ENCODE results near the gene CD99.
"Not testable (repeated sequence)": the region's sequence is repeated elsewhere in the genome, so short reads cannot be mapped to it uniquely, and the experiment has no call there.

The CD99 gene

DNA sequence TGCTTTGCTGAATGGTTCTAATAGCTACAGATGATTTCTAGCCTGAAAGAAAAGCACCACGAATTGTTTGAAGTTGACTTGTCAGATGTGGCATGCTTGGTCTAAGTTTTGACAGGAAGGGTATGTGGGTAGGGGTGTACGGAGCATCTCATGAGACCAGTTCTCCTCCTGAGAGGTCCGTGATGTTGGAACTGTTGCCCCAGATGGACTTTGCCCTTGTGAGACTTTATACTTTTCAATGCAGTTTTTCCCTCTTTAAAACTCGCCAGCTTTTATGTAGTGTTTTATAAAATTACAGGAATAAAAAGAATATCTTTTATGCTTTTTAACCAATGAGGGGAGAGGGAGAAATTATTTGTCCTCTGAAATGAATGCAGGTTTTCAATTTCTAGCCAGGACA lies 44.2 kb downstream of the CD99 start:
- Histone ChIP-seq H3K27me3 (ENCODE audit: low read depth, low read length) (no peaks in the 10 kb centered on the region), H3K4me1 (ENCODE audit: control insufficient read depth in 1 of 2, insufficient read depth in 2 of 2, low read length in 2 of 2) (no peaks in the 10 kb centered on the region), H3K4me3 (ENCODE audit: low read depth in 1 of 2, low read length in 2 of 2) (no peak overlapping the region), H3K27ac (ENCODE audit: low read length) (no peak overlapping the region), H3K36me3 (ENCODE audit: control insufficient read depth in 1 of 2, insufficient read depth in 2 of 2, low read length in 2 of 2) (peaks cover 30 to 47% of the 10 kb centered on the region in 2 donors), H3K9me3 (ENCODE audit: control insufficient read depth in 1 of 2, low read length in 2 of 2) (no peaks in the 10 kb centered on the region)

DNA sequence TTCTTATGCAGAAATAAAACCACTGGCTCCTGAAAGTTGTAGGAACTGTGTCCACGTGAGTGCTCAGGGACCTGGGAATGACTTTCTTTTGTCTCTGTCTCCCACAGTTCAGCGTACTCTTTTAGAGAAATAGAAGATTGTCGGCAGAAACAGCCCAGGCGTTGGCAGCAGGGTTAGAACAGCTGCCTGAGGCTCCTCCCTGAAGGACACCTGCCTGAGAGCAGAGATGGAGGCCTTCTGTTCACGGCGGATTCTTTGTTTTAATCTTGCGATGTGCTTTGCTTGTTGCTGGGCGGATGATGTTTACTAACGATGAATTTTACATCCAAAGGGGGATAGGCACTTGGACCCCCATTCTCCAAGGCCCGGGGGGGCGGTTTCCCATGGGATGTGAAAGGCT lies 49.6 kb downstream of the CD99 start:
- Histone ChIP-seq H3K4me3 (ENCODE audit: low read depth in 1 of 2, low read length in 2 of 2) (no peak overlapping the region), H3K27ac (ENCODE audit: low read length) (no peak overlapping the region), H3K27me3 (ENCODE audit: low read depth, low read length) (no peaks in the 10 kb centered on the region), H3K4me1 (ENCODE audit: control insufficient read depth in 1 of 2, insufficient read depth in 2 of 2, low read length in 2 of 2) (no peaks in the 10 kb centered on the region), H3K36me3 (ENCODE audit: control insufficient read depth in 1 of 2, insufficient read depth in 2 of 2, low read length in 2 of 2) (peaks cover 17 to 41% of the 10 kb centered on the region in 2 donors), H3K9me3 (ENCODE audit: control insufficient read depth in 1 of 2, low read length in 2 of 2) (no peaks in the 10 kb centered on the region)

DNA sequence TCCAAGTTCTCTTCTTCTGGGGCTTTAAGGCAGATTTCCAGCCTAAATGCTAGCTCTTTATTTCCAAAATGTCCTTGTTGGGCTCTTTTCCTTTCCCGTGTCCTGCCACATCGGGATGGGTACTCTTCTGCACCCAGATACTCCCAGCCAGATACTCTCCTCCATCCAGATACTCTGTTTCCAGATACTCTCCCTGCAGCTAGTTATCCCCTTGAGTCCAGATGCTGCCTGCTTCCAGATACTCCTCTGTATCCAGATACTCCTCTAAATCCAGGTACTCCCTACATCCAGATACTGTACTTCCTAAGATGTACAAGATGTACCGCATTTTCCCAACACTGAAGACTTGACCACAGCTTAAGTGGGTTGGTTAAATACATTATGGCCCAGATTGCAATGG lies 50.3 kb downstream of the CD99 start:
- no peaks in the 10 kb centered on the region for H3K9me3 ChIP-seq (ENCODE audit: control insufficient read depth in 1 of 2, low read length in 2 of 2)
- no peak overlapping the region for H3K27ac ChIP-seq (ENCODE audit: low read length)
- H3K27me3 ChIP-seq (ENCODE audit: low read depth, low read length): no peaks in the 10 kb centered on the region
- no peaks in the 10 kb centered on the region for H3K4me1 ChIP-seq (ENCODE audit: control insufficient read depth in 1 of 2, insufficient read depth in 2 of 2, low read length in 2 of 2)
- H3K4me3 ChIP-seq (ENCODE audit: low read depth in 1 of 2, low read length in 2 of 2): no peak overlapping the region
- peaks cover 17 to 40% of the 10 kb centered on the region in 2 donors for H3K36me3 ChIP-seq (ENCODE audit: control insufficient read depth in 1 of 2, insufficient read depth in 2 of 2, low read length in 2 of 2)

DNA sequence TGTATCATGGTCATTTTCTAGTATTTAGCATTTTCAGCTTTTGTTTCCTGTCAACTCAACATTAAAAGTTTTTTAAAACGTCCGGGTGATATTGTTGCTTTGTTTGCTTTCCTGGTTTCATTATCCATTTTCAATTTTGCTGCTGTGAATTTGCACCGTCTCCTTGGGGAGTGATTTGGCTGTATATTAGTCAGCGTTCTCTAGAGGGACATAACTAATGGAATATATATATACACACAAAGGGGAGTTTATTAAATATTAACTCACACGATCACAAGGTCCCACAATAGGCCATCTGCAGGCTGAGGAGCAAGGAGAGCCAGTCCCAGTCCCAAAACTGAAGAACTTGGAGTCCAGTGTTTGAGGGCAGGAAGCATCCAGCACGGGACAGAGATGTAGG lies 55.2 kb downstream of the CD99 start:
- H3K9me3 ChIP-seq (ENCODE audit: control insufficient read depth in 1 of 2, low read length in 2 of 2); H3K27me3 ChIP-seq (ENCODE audit: low read depth, low read length); H3K4me1 ChIP-seq (ENCODE audit: control insufficient read depth in 1 of 2, insufficient read depth in 2 of 2, low read length in 2 of 2); H3K27ac ChIP-seq (ENCODE audit: low read length): not testable (repeated sequence)
- Histone ChIP-seq H3K4me3 (ENCODE audit: low read depth in 1 of 2, low read length in 2 of 2) (peak overlapping the region in 1 of 2 donors; percentile 12), H3K36me3 (ENCODE audit: control insufficient read depth in 1 of 2, insufficient read depth in 2 of 2, low read length in 2 of 2) (peaks cover 9 to 14% of the 10 kb centered on the region in 2 donors)

DNA sequence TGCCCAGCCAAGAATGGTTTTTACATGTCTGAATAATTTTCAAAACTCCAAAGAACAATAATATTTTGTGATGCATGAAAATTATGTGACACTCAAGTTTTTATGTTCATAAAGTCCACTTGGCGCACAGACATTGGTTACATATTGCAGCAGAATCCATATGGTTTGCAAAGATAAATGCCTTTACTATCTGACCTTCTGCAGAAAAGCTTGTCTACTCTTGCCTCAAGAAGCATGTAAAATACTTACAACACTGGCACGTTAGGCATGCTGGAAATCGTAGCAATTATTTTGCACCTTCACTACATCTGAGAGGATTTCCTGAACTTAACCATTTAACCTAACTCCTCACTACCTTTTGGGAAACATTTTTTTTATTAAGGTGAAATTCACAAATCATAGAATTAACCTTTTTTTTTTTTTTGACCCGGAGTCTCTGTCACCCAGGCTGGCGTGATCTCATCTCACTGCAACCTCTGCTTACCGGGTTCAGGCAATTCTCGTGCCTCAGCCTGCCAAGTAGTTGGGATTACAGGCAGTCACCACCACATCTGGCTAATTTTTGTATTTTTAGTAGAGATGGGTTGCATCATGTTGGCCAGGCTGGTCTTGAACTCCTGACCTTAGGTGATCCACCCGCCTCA lies 57.2 kb downstream of the CD99 start:
- no peak overlapping the region for H3K4me3 ChIP-seq (ENCODE audit: low read depth in 1 of 2, low read length in 2 of 2)

DNA sequence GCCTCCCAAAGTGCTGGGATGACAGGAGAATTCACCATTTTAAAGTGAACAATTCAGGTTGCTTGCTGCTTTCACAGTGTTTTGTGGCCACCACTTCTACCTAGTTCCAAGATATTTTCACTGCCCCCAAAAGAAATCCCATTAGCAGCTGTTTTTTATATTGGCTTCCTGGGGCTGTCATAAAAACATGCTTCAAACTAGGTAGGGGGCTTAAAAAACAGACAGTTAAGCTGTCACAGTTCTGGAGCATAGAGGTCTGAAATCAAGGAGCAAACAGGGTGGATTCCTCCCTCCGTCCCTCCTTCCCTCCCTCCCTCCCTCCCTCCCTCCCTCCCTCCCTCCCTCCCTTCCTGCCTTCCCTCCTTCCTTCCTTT lies 57.7 kb downstream of the CD99 start:
- Histone ChIP-seq H3K4me3 (ENCODE audit: low read depth in 1 of 2, low read length in 2 of 2) (no peak overlapping the region), H3K36me3 (ENCODE audit: control insufficient read depth in 1 of 2, insufficient read depth in 2 of 2, low read length in 2 of 2) (no peaks in the 10 kb centered on the region), H3K27ac (ENCODE audit: low read length) (no peak overlapping the region), H3K27me3 (ENCODE audit: low read depth, low read length) (no peaks in the 10 kb centered on the region), H3K4me1 (ENCODE audit: control insufficient read depth in 1 of 2, insufficient read depth in 2 of 2, low read length in 2 of 2) (no peaks in the 10 kb centered on the region), H3K9me3 (ENCODE audit: control insufficient read depth in 1 of 2, low read length in 2 of 2) (no peaks in the 10 kb centered on the region)

More for the DNA sequence above, 57.2 kb downstream of the CD99 start:
- peaks cover 0 to 2% of the 10 kb centered on the region in 2 donors for H3K36me3 ChIP-seq (ENCODE audit: control insufficient read depth in 1 of 2, insufficient read depth in 2 of 2, low read length in 2 of 2)
- no peaks in the 10 kb centered on the region for H3K9me3 ChIP-seq (ENCODE audit: control insufficient read depth in 1 of 2, low read length in 2 of 2)
- H3K27me3 ChIP-seq (ENCODE audit: low read depth, low read length): no peaks in the 10 kb centered on the region
- H3K4me1 ChIP-seq (ENCODE audit: control insufficient read depth in 1 of 2, insufficient read depth in 2 of 2, low read length in 2 of 2): no peaks in the 10 kb centered on the region
- no peak overlapping the region for H3K27ac ChIP-seq (ENCODE audit: low read length)

DNA sequence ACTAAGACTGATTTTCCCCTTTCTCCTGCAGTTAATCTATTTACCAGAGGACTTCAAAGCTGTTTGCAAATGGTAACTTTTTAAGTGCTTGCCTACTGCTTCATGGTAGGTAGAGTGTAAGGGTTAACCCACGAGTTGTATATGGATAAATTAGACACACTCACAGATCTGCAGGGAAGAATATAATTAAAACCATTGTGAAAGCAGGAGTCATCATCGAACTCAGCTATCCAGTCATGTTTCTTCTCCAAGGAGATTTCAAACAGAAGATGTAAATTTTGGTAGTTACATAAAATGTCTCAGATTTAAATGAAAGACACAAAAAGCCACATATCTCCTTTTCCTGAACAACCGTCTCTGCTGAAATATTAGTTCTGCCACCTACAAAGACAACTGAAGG lies 60.2 kb downstream of the CD99 start:
- no peak overlapping the region for H3K4me3 ChIP-seq (ENCODE audit: low read depth in 1 of 2, low read length in 2 of 2)
- H3K4me1 ChIP-seq (ENCODE audit: control insufficient read depth in 1 of 2, insufficient read depth in 2 of 2, low read length in 2 of 2): no peaks in the 10 kb centered on the region
- H3K9me3 ChIP-seq (ENCODE audit: control insufficient read depth in 1 of 2, low read length in 2 of 2): no peaks in the 10 kb centered on the region
- no peaks in the 10 kb centered on the region for H3K27me3 ChIP-seq (ENCODE audit: low read depth, low read length)
- no peak overlapping the region for H3K27ac ChIP-seq (ENCODE audit: low read length)
- no peaks in the 10 kb centered on the region for H3K36me3 ChIP-seq (ENCODE audit: control insufficient read depth in 1 of 2, insufficient read depth in 2 of 2, low read length in 2 of 2)

DNA sequence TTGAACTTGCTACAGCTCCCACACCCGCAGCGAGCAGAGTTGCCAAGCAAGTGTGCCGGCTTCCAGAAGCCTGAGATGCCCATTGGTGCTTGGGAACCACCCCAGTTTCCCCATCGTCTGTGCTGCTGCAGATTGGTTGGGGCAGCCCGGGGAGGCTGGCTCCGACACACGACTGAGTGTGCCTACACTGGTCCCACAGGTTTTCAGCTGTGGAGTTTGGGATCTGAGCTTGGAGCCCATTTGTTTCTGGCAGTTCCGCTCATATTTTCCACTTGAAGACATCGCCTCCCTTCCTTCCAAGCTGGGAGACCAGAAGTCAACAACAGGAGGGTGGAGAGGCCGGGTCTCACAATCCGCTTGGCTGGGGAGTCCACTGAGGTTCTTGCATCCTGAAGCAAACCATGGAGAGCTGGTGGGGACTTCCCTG lies 60.8 kb downstream of the CD99 start, which contains the start of gene XG:
Gene XG (plus strand): TSS at position 167 of the 427 bp plus-strand sequence. CDS start 235 bp downstream, at position 402.
- H3K4me1 ChIP-seq (ENCODE audit: control insufficient read depth in 1 of 2, insufficient read depth in 2 of 2, low read length in 2 of 2); H3K9me3 ChIP-seq (ENCODE audit: control insufficient read depth in 1 of 2, low read length in 2 of 2); H3K27me3 ChIP-seq (ENCODE audit: low read depth, low read length); H3K4me3 ChIP-seq (ENCODE audit: low read depth in 1 of 2, low read length in 2 of 2); H3K36me3 ChIP-seq (ENCODE audit: control insufficient read depth in 1 of 2, insufficient read depth in 2 of 2, low read length in 2 of 2); H3K27ac ChIP-seq (ENCODE audit: low read length): not testable (repeated sequence)

DNA sequence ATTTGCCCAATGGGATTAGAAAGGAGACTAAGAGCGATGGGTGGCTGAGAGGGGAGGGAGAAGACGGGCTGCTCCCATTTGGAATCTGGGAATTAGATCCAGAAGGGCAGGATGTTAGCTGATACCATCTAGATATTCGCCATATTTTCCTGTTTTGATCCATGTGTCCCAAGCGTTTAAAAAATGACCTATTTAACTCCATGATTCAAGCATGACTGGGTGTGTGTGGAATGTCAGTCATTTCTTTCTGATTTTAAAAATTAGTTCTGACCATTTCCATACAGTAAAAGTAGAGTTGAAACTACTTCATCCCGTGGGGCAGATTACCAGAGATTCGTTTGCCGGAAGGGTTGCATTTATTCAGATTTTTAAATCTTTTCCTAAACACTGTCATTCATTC lies 61.3 kb downstream of the CD99 start:
- H3K4me1 ChIP-seq (ENCODE audit: control insufficient read depth in 1 of 2, insufficient read depth in 2 of 2, low read length in 2 of 2); H3K27me3 ChIP-seq (ENCODE audit: low read depth, low read length); H3K36me3 ChIP-seq (ENCODE audit: control insufficient read depth in 1 of 2, insufficient read depth in 2 of 2, low read length in 2 of 2); H3K4me3 ChIP-seq (ENCODE audit: low read depth in 1 of 2, low read length in 2 of 2); H3K27ac ChIP-seq (ENCODE audit: low read length); H3K9me3 ChIP-seq (ENCODE audit: control insufficient read depth in 1 of 2, low read length in 2 of 2): not testable (repeated sequence)

DNA sequence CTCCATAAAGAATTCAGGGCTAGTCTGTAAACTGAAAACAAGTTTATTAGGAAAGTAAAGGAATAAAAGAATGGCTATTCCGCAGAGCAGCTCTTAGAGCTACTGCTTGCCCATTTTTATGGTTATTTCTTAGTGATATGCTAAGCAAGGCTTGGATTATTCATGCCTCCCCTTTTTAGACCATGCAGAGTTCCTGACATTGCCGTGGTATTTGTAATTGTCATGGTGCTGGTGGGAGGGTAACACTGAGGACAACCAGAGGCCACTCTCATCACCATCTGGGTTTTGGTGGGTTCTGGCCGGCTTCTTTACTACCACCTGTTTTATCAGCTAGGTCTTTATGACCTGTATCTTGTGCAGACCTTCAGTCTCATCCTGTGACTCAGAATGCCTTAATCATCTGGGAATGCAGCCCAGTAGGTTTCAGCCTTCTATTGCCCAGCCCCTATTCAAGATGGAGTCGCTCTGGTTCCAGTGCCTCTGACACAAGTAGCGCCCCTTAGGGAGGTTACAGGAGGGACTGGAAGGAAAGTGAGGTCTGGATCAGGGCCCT lies 64.1 kb downstream of the CD99 start:
- H3K9me3 ChIP-seq (ENCODE audit: control insufficient read depth in 1 of 2, low read length in 2 of 2); H3K27ac ChIP-seq (ENCODE audit: low read length); H3K36me3 ChIP-seq (ENCODE audit: control insufficient read depth in 1 of 2, insufficient read depth in 2 of 2, low read length in 2 of 2); H3K4me3 ChIP-seq (ENCODE audit: low read depth in 1 of 2, low read length in 2 of 2); H3K27me3 ChIP-seq (ENCODE audit: low read depth, low read length); H3K4me1 ChIP-seq (ENCODE audit: control insufficient read depth in 1 of 2, insufficient read depth in 2 of 2, low read length in 2 of 2): not testable (repeated sequence)

DNA sequence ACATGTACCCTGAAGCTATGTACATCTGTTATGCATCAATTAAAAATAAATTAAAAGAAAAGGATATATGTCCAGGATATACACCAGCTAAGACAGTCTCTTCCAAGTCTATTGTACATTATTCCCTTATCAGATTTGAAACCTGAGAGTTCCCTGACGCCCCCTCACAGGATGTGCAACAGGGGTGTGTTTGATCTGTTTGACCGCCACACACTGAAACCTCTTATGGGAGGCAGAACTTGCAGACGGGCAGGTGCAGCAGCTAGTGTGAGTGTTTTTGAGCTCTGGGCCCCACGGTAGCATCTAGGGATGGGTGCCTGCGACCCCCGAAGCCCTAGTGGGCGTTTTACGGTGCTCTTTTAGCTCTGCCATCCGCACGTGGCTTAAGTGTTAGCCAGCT lies 65.5 kb downstream of the CD99 start:
- Histone ChIP-seq H3K36me3 (ENCODE audit: control insufficient read depth in 1 of 2, insufficient read depth in 2 of 2, low read length in 2 of 2) (no peaks in the 10 kb centered on the region), H3K4me1 (ENCODE audit: control insufficient read depth in 1 of 2, insufficient read depth in 2 of 2, low read length in 2 of 2) (no peaks in the 10 kb centered on the region), H3K27ac (ENCODE audit: low read length) (no peak overlapping the region), H3K27me3 (ENCODE audit: low read depth, low read length) (no peaks in the 10 kb centered on the region), H3K9me3 (ENCODE audit: control insufficient read depth in 1 of 2, low read length in 2 of 2) (no peaks in the 10 kb centered on the region), H3K4me3 (ENCODE audit: low read depth in 1 of 2, low read length in 2 of 2) (no peak overlapping the region)

DNA sequence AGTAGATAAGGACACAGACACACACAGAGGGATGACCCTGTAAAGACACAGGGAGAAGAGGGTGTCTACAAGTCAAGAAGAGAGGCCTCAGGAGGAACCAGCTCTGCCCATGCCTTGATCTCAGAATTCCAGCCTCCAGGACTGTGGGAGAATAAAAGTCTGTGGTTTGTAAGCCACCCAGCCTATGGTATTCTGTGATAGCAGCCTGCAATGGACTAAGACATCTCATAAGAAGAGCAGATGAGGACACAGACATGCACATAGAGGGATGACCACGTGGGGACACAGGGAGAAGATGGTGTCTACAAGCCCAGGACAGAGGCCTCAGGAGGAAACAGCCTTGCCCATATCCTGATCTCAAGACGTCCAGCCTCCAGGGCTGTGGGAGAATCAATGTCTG lies 70.2 kb downstream of the CD99 start:
- Histone ChIP-seq H3K27me3 (ENCODE audit: low read depth, low read length) (no peaks in the 10 kb centered on the region), H3K4me1 (ENCODE audit: control insufficient read depth in 1 of 2, insufficient read depth in 2 of 2, low read length in 2 of 2) (no peaks in the 10 kb centered on the region), H3K27ac (ENCODE audit: low read length) (no peak overlapping the region), H3K36me3 (ENCODE audit: control insufficient read depth in 1 of 2, insufficient read depth in 2 of 2, low read length in 2 of 2) (no peaks in the 10 kb centered on the region), H3K9me3 (ENCODE audit: control insufficient read depth in 1 of 2, low read length in 2 of 2) (no peaks in the 10 kb centered on the region), H3K4me3 (ENCODE audit: low read depth in 1 of 2, low read length in 2 of 2) (no peak overlapping the region)

Measured in muscle layer of duodenum (tissue), 2 donors.